ENCODE measurements around the gene CHAD. TPM values are rescaled to one million over a fixed set of nuclear protein-coding genes. Genes with fewer than 3 reads are reported as not detected.

Gene CHAD
- polyA plus RNA-seq, 1 donor (not counting 4 experiments of a cell fraction or from before 2014, with no cell fraction given) = not detected

DNA sequence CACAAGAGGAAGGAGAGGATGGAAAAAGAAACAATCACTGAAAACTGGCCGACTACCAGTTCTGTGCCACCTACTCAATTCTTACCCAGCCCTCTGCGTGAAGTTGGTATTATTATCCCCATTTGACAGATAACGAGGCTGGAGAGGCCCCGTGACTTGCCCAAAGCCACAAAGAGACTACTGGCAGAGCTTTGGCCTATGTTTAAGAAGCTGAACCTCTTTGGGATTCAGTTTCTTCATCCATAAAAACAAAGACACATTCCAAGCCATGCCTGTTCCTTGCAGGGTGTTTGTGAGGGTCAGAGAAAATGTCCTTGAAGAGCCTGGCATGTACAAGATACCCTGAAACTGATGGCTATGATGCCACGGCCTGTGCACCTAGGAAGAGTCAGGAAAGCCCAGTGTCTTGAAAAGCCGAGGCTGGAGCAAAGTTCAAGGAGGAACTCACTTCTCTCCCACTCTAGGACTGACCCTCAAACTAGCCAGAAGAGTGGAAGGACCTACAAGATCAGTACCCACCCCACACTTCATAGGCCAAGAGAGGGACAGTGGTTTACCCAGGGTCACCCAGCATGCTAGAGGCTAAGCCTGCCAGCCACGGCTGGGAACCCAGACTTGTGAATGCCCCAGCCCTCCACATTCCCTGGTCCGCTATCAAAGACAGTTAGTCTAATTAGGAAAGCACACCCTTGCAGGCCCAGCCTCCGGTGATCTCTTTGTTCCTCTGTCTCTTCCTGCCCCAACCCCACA, 44.3 kb downstream of the CHAD start:
- Histone ChIP-seq H3K4me3 (ENCODE audit: control insufficient read depth in 2 of 3, extremely low read depth in 1 of 3, insufficient read depth in 2 of 3, low read depth in 1 of 3, low read length in 3 of 3) (no peak overlapping the region), H3K79me2 (ENCODE audit: control insufficient read depth, insufficient read depth, low read length) (peaks cover 17% of the 10 kb centered on the region), H3K36me3 (ENCODE audit: control insufficient read depth in 2 of 2, extremely low read depth in 1 of 2, insufficient read depth in 2 of 2, low read length in 2 of 2) (no peaks in the 10 kb centered on the region), H3K27me3 (ENCODE audit: control insufficient read depth, extremely low read depth, insufficient read depth, low read length) (no peaks in the 10 kb centered on the region), H3K27ac (ENCODE audit: control insufficient read depth, insufficient read depth, low read length) (peak overlapping the region; percentile 21), H3K4me2 (ENCODE audit: control insufficient read depth, extremely low read depth, insufficient read depth, low read depth, low read length) (peak overlapping the region; percentile 57), H4K20me1 (ENCODE audit: control insufficient read depth, extremely low read depth, insufficient read depth, low read length) (no peaks in the 10 kb centered on the region), H3K4me1 (ENCODE audit: control insufficient read depth, extremely low read depth, insufficient read depth, low read length) (peaks cover 61% of the 10 kb centered on the region), H3K9me3 (ENCODE audit: control insufficient read depth, low read depth, low read length) (no peaks in the 10 kb centered on the region), H3K9me1 (ENCODE audit: control insufficient read depth, extremely low read depth, insufficient read depth, low read length) (no peaks in the 10 kb centered on the region), H2AFZ (ENCODE audit: control insufficient read depth, low read length) (no peak overlapping the region), H3K9ac (ENCODE audit: control insufficient read depth, extremely low read depth, insufficient read depth, low read length) (no peak overlapping the region)
- DNase-seq (ENCODE audit: low read depth, low spot score) = no peak
- dilution Hi-C loops (cut with MboI; ENCODE audit: extremely low pct_ligation_motif_present, low sequenced_read_pairs) = no loop called here
- no peak for FAIRE-seq
- TF ChIP-seq EZH2 (IDR thresholded peaks at IDR 0.05; ENCODE audit: low read length) (no peak), CTCF (optimal IDR thresholded peaks at IDR 0.05 in 1 of 3, IDR thresholded peaks at IDR 0.05 in 1 of 3, conservative IDR thresholded peaks at IDR 0.05 in 1 of 3; ENCODE audit: extremely low read depth in 1 of 3, insufficient read depth in 2 of 3, low read length in 3 of 3) (no peak)

DNA sequence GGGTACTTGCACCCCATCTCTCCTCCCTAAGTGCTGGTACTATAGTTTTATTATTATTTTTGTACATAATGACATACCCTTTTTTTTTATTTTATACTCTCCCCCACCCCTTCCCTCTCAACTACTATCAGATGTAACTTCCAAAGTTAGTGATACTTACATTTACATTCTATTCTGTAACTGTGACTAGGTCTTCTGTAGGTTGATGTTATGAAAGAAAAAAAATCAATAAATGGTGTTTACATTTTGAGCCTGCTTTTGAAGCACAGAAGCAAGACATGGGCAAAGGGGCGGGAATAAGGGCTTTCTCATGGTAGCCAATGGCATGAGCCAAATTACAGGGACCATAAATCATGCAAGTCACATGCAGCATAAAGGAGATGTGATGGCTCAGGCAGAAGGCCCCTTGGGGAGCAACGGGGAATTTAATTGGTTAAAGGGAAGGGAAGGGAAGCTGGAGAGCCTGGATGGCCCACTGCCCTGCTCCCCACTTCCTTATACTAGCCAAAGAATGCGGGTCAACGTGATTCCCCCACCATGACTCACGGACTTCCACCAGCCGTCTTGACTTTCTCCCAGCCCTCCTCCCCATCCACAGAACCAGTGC, 45.0 kb downstream of the CHAD start:
- Histone ChIP-seq H3K4me1 (ENCODE audit: control insufficient read depth, extremely low read depth, insufficient read depth, low read length) (peaks cover 54% of the 10 kb centered on the region), H2AFZ (ENCODE audit: control insufficient read depth, low read length) (no peak overlapping the region), H3K36me3 (ENCODE audit: control insufficient read depth in 2 of 2, extremely low read depth in 1 of 2, insufficient read depth in 2 of 2, low read length in 2 of 2) (no peaks in the 10 kb centered on the region), H4K20me1 (ENCODE audit: control insufficient read depth, extremely low read depth, insufficient read depth, low read length) (no peaks in the 10 kb centered on the region), H3K27me3 (ENCODE audit: control insufficient read depth, extremely low read depth, insufficient read depth, low read length) (no peaks in the 10 kb centered on the region), H3K9me3 (ENCODE audit: control insufficient read depth, low read depth, low read length) (no peaks in the 10 kb centered on the region), H3K4me3 (ENCODE audit: control insufficient read depth in 2 of 3, extremely low read depth in 1 of 3, insufficient read depth in 2 of 3, low read depth in 1 of 3, low read length in 3 of 3) (peak overlapping the region in 1 of 3 experiments; percentile 26), H3K4me2 (ENCODE audit: control insufficient read depth, extremely low read depth, insufficient read depth, low read depth, low read length) (peak overlapping the region; percentile 57), H3K27ac (ENCODE audit: control insufficient read depth, insufficient read depth, low read length) (peak overlapping the region; percentile 32), H3K79me2 (ENCODE audit: control insufficient read depth, insufficient read depth, low read length) (peaks cover 17% of the 10 kb centered on the region), H3K9ac (ENCODE audit: control insufficient read depth, extremely low read depth, insufficient read depth, low read length) (no peak overlapping the region), H3K9me1 (ENCODE audit: control insufficient read depth, extremely low read depth, insufficient read depth, low read length) (no peaks in the 10 kb centered on the region)
- DNase-seq (ENCODE audit: low read depth, low spot score) (peak; percentile 69), FAIRE-seq (peak; percentile 83)
- TF ChIP-seq CTCF (optimal IDR thresholded peaks at IDR 0.05 in 1 of 3, IDR thresholded peaks at IDR 0.05 in 1 of 3, conservative IDR thresholded peaks at IDR 0.05 in 1 of 3; ENCODE audit: extremely low read depth in 1 of 3, insufficient read depth in 2 of 3, low read length in 3 of 3) (no peak), EZH2 (IDR thresholded peaks at IDR 0.05; ENCODE audit: low read length) (no peak)
- dilution Hi-C loops (cut with MboI; ENCODE audit: extremely low pct_ligation_motif_present, low sequenced_read_pairs) = no loop called here

Data from keratinocyte (primary cell).